Spleen (tissue), 11 donors: ENCODE data around the gene GGN. TPM values are rescaled to one million over a fixed set of nuclear protein-coding genes. Genes with fewer than 3 reads are reported as not detected.

Source experiments
- DNase-seq: peaks from one replicate; pipeline ENCODE4 v3.0.0-alpha.2; 2020
- H3K27ac ChIP-seq, 8 donors: fragments of 200-600 bp; sonication (generic) in 7 of 8; 1 replicate in 4 of 8; 2 replicates in 4 of 8; pipeline versions ENCODE4 v1.5.0 to v1.8.0; 2016 to 2021; ENCODE audit warnings: inconsistent platforms in 4 of 8, mild to moderate bottlenecking in 4 of 8, moderate library complexity in 1 of 8
- H3K27me3 ChIP-seq, 7 donors: fragments of 200-600 bp; sonication (generic) in 6 of 7; replicated peaks in 1 of 7; 1 replicate in 4 of 7; 2 replicates in 3 of 7; pipeline versions ENCODE4 v1.5.0 to v1.8.0; 2016 to 2021; ENCODE audit warnings: inconsistent platforms in 3 of 7, mild to moderate bottlenecking in 1 of 7
- H3K36me3 ChIP-seq, 6 donors: fragments of 200-600 bp; sonication (generic) in 5 of 6; 1 replicate in 4 of 6; 2 replicates in 2 of 6; pipeline versions ENCODE4 v1.5.0 to v1.8.0; 2016 to 2021; ENCODE audit warnings: inconsistent platforms in 2 of 6
- H3K4me1 ChIP-seq, 6 donors: fragments of 200-600 bp; sonication (generic) in 5 of 6; 1 replicate in 3 of 6; 2 replicates in 3 of 6; pipeline versions ENCODE4 v1.5.0 to v1.8.0; 2016 to 2021; ENCODE audit warnings: inconsistent platforms in 3 of 6
- H3K4me3 ChIP-seq, 8 donors: fragments of 200-600 bp; sonication (generic) in 7 of 8; 1 replicate in 4 of 8; 2 replicates in 4 of 8; pipeline versions ENCODE4 v1.5.0 to v1.8.0; 2016 to 2021; ENCODE audit warnings: inconsistent platforms in 4 of 8, mild to moderate bottlenecking in 4 of 8, moderate library complexity in 2 of 8
- H3K9me3 ChIP-seq, 8 donors: fragments of 200-600 bp; sonication (generic) in 7 of 8; 1 replicate in 4 of 8; 2 replicates in 4 of 8; pipeline versions ENCODE4 v1.5.0 to v1.8.0; 2016 to 2021; ENCODE audit warnings: inconsistent platforms in 4 of 8
- POLR2A ChIP-seq, 3 donors: fragments of 450-650 bp; IDR thresholded peaks; one replicate each; pipeline ENCODE4 v1.5.1; 2017; ENCODE audit warnings: antibody characterized with exemption in 3 of 3, mild to moderate bottlenecking in 1 of 3
- POLR2AphosphoS5 ChIP-seq, 3 donors: sonication (generic); formaldehyde crosslinking; IDR thresholded peaks; one replicate each; pipeline ENCODE4 v1.5.1; 2017; ENCODE audit warnings: antibody characterized with exemption in 3 of 3
- WGBS, 5 donors: extraction: QIAGEN DNeasy Blood & Tissue Kit in 3 of 5; methylation state at CpG; one replicate each; pipeline versions ENCODE4 v1.1.5 to v1.1.7; 2013 to 2018; 5-methylcytosine and 5-hydroxymethylcytosine counted together
- intact Hi-C: fragments of 100-400 bp; cut with DNase I; formaldehyde crosslinking; loops from one replicate; pipeline ENCODE4 v1.15.0; 2023; ENCODE audit warnings: low total_unique reads
- polyA plus RNA-seq, 3 donors: library from polyadenylated mRNA; stranded (reverse); fragments of 200-250 nt; gene quantifications; one replicate each; pipeline ENCODE4 v1.2.1, GENCODE V29; 2013
- total RNA-seq, 7 donors: library from RNA; depleted of rRNA in 3 of 7; stranded (reverse); fragments of >200 nt in 3 of 7; fragmentation: NEBNext Ultra II Directional in 4 of 7; extraction: Animal tissue kit (Norgen Biotek cat#: 25700) in 4 of 7; gene quantifications; one replicate each; pipeline versions ENCODE4 v1.1.0 to v1.2.1, GENCODE V29; 2016 to 2021
- TF ChIP-seq, protein P1 (sequence below), 11 experiments: fragments of 200-600 bp in 7 of 11; fragments of 450-650 bp in 4 of 11; sonication (generic) in 4 of 11; IDR thresholded peaks in 8 of 11; conservative IDR thresholded peaks in 3 of 11; 1 replicate in 7 of 11; 2 replicates in 4 of 11; pipeline versions ENCODE4 v1.4.0 to v1.8.0; 2016 to 2021; ENCODE audit warnings: antibody characterized with exemption in 11 of 11, inconsistent platforms in 4 of 11, mild to moderate bottlenecking in 1 of 11
- donor health status: healthy with polysubstance abuse.
- donor health status: DM: no; HTN: no; CAD: no; lungs with moderate emphysema.
- donor health status: DM: no; HTN: no; CAD: no.
- donor health status: Bipolar disorder and iron deficiency.
- donor health status: healthy.
- donor health status: DM: no; HTN: no; CAD: no.
- donor health status: DM: yes; HTN: yes; CAD: no.

GGN gene
- total and polyA plus RNA-seq, 10 donors: 0.08 to 0.19 TPM; not detected in 8

GRCh38 chr19:38425810-38426466 is 38.1 kb upstream of the GGN start, which contains the start of gene RASGRP4:
TSS of gene RASGRP4 (minus strand) at chr19:38426219. CDS start at chr19:38426091, 128 bp downstream.
- intact Hi-C loops: no loop called here
- peaks cover 0 to 17% (median 0%) of the 10 kb centered on the region in 6 donors for H3K36me3 ChIP-seq
- H3K27ac ChIP-seq: peak within 1 kb of the TSS in 6 of 8 donors; percentile 58 to 93 (median 70)
- no peaks in the 10 kb centered on the region for H3K9me3 ChIP-seq
- TF ChIP-seq, protein P1, sequence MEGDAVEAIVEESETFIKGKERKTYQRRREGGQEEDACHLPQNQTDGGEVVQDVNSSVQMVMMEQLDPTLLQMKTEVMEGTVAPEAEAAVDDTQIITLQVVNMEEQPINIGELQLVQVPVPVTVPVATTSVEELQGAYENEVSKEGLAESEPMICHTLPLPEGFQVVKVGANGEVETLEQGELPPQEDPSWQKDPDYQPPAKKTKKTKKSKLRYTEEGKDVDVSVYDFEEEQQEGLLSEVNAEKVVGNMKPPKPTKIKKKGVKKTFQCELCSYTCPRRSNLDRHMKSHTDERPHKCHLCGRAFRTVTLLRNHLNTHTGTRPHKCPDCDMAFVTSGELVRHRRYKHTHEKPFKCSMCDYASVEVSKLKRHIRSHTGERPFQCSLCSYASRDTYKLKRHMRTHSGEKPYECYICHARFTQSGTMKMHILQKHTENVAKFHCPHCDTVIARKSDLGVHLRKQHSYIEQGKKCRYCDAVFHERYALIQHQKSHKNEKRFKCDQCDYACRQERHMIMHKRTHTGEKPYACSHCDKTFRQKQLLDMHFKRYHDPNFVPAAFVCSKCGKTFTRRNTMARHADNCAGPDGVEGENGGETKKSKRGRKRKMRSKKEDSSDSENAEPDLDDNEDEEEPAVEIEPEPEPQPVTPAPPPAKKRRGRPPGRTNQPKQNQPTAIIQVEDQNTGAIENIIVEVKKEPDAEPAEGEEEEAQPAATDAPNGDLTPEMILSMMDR (IDR thresholded peaks at IDR 0.05 in 8 of 11, conservative IDR thresholded peaks at IDR 0.05 in 3 of 11): no peak
- TF ChIP-seq POLR2AphosphoS5 (IDR thresholded peaks at IDR 0.05) (peak in 1 of 3 donors; percentile 43), POLR2A (IDR thresholded peaks at IDR 0.05) (no peak)
- 11 to 23% (median 14%) methylated on average over 18 to 20 of the region's 20 CpGs for WGBS, 5 donors
- peak within 1 kb of the TSS; percentile 4 to 59 (median 40) for H3K4me3 ChIP-seq
- peak; percentile 89 for DNase-seq
- peaks cover 0 to 50% (median 12%) of the 10 kb centered on the region in 6 donors for H3K4me1 ChIP-seq
- peaks cover 0 to 10% (median 0%) of the 10 kb centered on the region in 7 donors for H3K27me3 ChIP-seq

DNA sequence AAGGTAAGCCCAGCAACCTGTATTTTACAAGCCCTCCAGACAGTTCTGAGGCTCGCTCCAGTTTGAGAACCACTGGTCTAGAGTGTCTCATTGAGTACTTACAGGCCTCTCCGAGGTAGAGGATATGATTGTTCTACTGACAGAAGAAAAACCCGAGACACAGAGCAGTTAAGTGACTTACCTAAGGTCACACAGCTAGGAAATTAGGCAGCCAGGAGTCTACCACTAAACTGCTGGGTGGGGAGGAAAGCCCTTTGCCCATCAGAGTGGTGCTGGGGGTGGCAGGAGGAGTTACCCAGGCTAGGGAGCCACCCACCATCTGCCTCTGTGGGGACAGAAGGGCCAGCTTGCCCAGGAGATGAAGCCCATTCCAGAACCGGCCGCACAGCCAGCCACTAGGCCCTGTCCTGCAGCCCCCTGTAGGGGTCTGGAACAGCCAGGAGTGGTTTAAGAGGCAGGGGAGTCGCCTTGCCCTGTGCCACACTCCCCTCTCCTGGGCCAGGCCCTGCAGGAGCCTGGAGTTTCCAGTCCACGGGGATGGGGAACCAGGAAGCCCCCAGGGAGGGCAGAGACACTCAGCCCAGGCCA is 37.5 kb upstream of the GGN start:
- Histone ChIP-seq H3K27me3 (peaks cover 0 to 8% (median 0%) of the 10 kb centered on the region in 7 donors), H3K36me3 (peaks cover 0 to 23% (median 0%) of the 10 kb centered on the region in 6 donors), H3K9me3 (no peaks in the 10 kb centered on the region), H3K4me3 (peak overlapping the region in 7 of 8 donors; percentile 29 to 59 (median 43)), H3K4me1 (peaks cover 0 to 51% (median 12%) of the 10 kb centered on the region in 6 donors), H3K27ac (peak overlapping the region in 6 of 8 donors; percentile 58 to 93 (median 70))
- DNase-seq: no peak
- intact Hi-C loops: no loop called here
- TF ChIP-seq POLR2AphosphoS5 (IDR thresholded peaks at IDR 0.05): no peak
- TF ChIP-seq, protein P1 (IDR thresholded peaks at IDR 0.05 in 8 of 11, conservative IDR thresholded peaks at IDR 0.05 in 3 of 11): no peak
- 68 to 85% (median 75%) methylated on average over 3 to 7 of the region's 7 CpGs for whole genome bisulfite sequencing, 5 donors

GRCh38 chr19:38424272-38424671 is 36.4 kb upstream of the GGN start:
- 80 to 98% (median 90%) methylated on average over 2 to 5 of the region's 5 CpGs for WGBS, 5 donors
- no peak overlapping the region for H3K27ac ChIP-seq
- peaks cover 0 to 60% (median 12%) of the 10 kb centered on the region in 6 donors for H3K4me1 ChIP-seq
- TF ChIP-seq, protein P1 (IDR thresholded peaks at IDR 0.05 in 8 of 11, conservative IDR thresholded peaks at IDR 0.05 in 3 of 11): no peak
- no peak for TF ChIP-seq POLR2A (IDR thresholded peaks at IDR 0.05)
- TF ChIP-seq POLR2AphosphoS5 (IDR thresholded peaks at IDR 0.05): no peak
- no peak for DNase-seq
- H3K4me3 ChIP-seq: peak overlapping the region in 1 of 8 donors; percentile 43
- peaks cover 0 to 5% (median 0%) of the 10 kb centered on the region in 7 donors for H3K27me3 ChIP-seq
- intact Hi-C loops: no loop called here
- no peaks in the 10 kb centered on the region for H3K9me3 ChIP-seq
- H3K36me3 ChIP-seq: peaks cover 0 to 32% (median 0%) of the 10 kb centered on the region in 6 donors

- peaks cover 0 to 36% (median 0%) of the 10 kb centered on the region in 6 donors for H3K36me3 ChIP-seq
- no peak overlapping the region for H3K4me3 ChIP-seq
- WGBS, 5 donors: 83 to 93% (median 92%) methylated on average over 2 to 7 of the region's 7 CpGs
- no peak for DNase-seq
- intact Hi-C loops: no loop called here
- no peak overlapping the region for H3K27ac ChIP-seq
- H3K4me1 ChIP-seq: peaks cover 6 to 79% (median 25%) of the 10 kb centered on the region in 6 donors
- TF ChIP-seq, protein P1 (IDR thresholded peaks at IDR 0.05 in 8 of 11, conservative IDR thresholded peaks at IDR 0.05 in 3 of 11): no peak
- TF ChIP-seq POLR2A (IDR thresholded peaks at IDR 0.05) (no peak), POLR2AphosphoS5 (IDR thresholded peaks at IDR 0.05) (no peak)
- H3K9me3 ChIP-seq: no peaks in the 10 kb centered on the region
- H3K27me3 ChIP-seq: peaks cover 0 to 5% (median 0%) of the 10 kb centered on the region in 7 donors
These were observed 34.6 kb upstream of the GGN start for GRCh38 chr19:38422438-38422837.
